Neutrophil (primary cell): ENCODE results near the gene CERKL.

ENCODE experiments used
- H3K27ac ChIP-seq: fragments of 200-600 bp; sonication (generic); 2 replicates; pipeline ENCODE4 v1.5.1; 2016; ENCODE audit warnings: mild to moderate bottlenecking, moderate library complexity
- H3K27me3 ChIP-seq: fragments of 200-600 bp; sonication (generic); 2 replicates; pipeline ENCODE4 v1.6.0; 2016; ENCODE audit warnings: mild to moderate bottlenecking
- H3K36me3 ChIP-seq: fragments of 200-600 bp; sonication (generic); 2 replicates; pipeline ENCODE4 v1.5.1; 2017
- H3K4me1 ChIP-seq, 2 experiments: fragments of 200-600 bp in 1 of 2; sonication (generic) in 1 of 2; 1 replicate in 1 of 2; 2 replicates in 1 of 2; pipeline versions ENCODE4 v1.5.1 to v1.6.1; 2013 to 2016; ENCODE audit warnings: low read depth in 1 of 2, low read length in 1 of 2, mild to moderate bottlenecking in 1 of 2, moderate library complexity in 1 of 2; ENCODE audit not compliant: control insufficient read depth in 1 of 2, insufficient read depth in 1 of 2
- H3K4me3 ChIP-seq, 2 experiments: fragments of 200-600 bp in 1 of 2; sonication (generic) in 1 of 2; 1 replicate in 1 of 2; 2 replicates in 1 of 2; pipeline ENCODE4 v1.5.1; 2013 to 2016; ENCODE audit warnings: low read depth in 1 of 2, low read length in 1 of 2, mild to moderate bottlenecking in 1 of 2, moderate library complexity in 1 of 2
- H3K9me3 ChIP-seq: fragments of 200-600 bp; sonication (generic); 2 replicates; pipeline ENCODE4 v1.5.1; 2016
- CTCF ChIP-seq: fragments of 200-600 bp; sonication (generic); IDR thresholded peaks from 2 replicates; pipeline ENCODE4 v1.5.1; 2016; ENCODE audit warnings: antibody characterized with exemption

The CERKL gene

DNA sequence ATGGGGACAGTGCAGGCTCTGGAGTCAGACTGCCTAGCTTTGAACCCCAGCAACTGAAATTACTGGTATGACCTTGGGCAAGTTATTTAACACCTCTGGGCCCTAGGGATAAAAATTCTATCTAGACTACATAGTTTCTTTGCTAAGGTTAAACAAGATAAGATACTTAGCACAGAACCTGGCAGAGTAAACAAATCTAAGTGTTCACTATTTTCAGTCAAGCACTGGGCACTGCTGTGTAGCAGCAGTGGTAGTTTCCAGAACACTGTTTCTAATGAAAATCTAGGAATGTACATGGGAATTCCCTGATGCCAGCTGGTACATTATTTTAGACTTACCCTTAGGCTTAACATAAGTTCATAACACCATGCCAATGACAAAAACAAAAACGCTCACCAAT, 17.2 kb downstream of the CERKL start:
- H3K9me3 ChIP-seq: no peaks in the 10 kb centered on the region
- no peak overlapping the region for H3K27ac ChIP-seq
- peaks cover 21 to 32% of the 10 kb centered on the region in 2 experiments for H3K4me1 ChIP-seq
- H3K36me3 ChIP-seq: no peaks in the 10 kb centered on the region
- no peak for TF ChIP-seq CTCF
- H3K27me3 ChIP-seq: no peaks in the 10 kb centered on the region
- H3K4me3 ChIP-seq: no peak overlapping the region

GRCh38 chr2:181632733-181633401, 24.0 kb downstream of the CERKL start:
- no peak overlapping the region for H3K27ac ChIP-seq
- TF ChIP-seq CTCF: no peak
- H3K27me3 ChIP-seq: peaks cover 13% of the 10 kb centered on the region
- no peaks in the 10 kb centered on the region for H3K36me3 ChIP-seq
- peaks cover 17 to 43% of the 10 kb centered on the region in 2 experiments for H3K4me1 ChIP-seq
- no peaks in the 10 kb centered on the region for H3K9me3 ChIP-seq
- H3K4me3 ChIP-seq: no peak overlapping the region

DNA sequence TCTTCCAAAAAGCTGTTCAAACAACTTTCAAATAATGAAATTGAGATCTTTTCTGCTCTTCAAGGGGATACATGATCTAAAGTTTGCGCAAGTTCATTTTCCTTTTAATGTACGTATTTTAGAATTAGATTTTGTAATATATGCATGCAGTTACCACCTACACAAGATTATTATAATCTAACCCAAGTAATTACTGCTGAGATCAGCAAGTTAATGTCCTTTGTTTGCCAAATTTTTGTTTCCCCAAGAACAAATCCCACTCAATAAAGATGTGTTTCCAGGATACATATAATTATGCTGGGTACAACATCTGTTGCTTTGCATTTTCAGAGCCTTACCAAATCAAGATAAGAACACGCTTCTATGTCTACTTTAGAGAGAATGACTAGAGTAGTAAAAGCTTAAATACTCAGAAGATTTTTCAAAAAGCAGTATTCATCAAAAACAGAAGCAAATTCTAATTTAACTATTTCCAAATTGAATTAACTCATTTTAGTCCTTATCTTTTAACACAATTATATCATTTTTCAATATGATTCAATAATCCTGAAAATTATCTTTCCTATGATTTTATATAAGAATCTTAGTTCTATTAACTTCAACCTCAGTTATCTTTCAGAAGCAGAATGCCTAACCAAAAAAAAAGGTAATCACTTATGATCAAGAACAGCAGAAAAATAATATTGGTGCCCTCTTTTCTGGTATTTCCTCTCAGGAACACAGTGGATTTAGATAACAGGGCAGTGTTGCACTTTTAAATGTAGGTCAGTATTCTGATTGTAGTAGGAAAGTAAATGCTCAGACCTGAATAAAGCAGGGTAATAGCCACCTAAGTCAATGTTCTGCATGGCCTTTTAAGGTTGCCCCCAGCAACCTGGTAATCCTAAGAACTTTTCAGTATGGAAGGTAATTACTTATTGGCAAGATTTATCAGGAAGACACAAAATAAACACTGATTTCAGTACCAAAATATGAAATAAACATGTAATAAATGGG, 28.0 kb downstream of the CERKL start:
- Histone ChIP-seq H3K4me1 (peaks cover 0 to 8% of the 10 kb centered on the region in 2 experiments), H3K4me3 (no peak overlapping the region), H3K36me3 (no peaks in the 10 kb centered on the region), H3K9me3 (no peaks in the 10 kb centered on the region), H3K27ac (no peak overlapping the region), H3K27me3 (peaks cover 31% of the 10 kb centered on the region)
- no peak for TF ChIP-seq CTCF

GRCh38 chr2:181627545-181627944, 29.4 kb downstream of the CERKL start:
- peaks cover 31% of the 10 kb centered on the region for H3K27me3 ChIP-seq
- no peak overlapping the region for H3K27ac ChIP-seq
- H3K4me3 ChIP-seq: no peak overlapping the region
- no peaks in the 10 kb centered on the region for H3K9me3 ChIP-seq
- H3K36me3 ChIP-seq: no peaks in the 10 kb centered on the region
- no peaks in the 10 kb centered on the region for H3K4me1 ChIP-seq
- TF ChIP-seq CTCF: no peak

GRCh38 chr2:181626671-181627070, 30.2 kb downstream of the CERKL start:
- Histone ChIP-seq H3K4me3 (no peak overlapping the region), H3K27ac (no peak overlapping the region), H3K9me3 (no peaks in the 10 kb centered on the region), H3K27me3 (peaks cover 31% of the 10 kb centered on the region), H3K4me1 (no peaks in the 10 kb centered on the region), H3K36me3 (no peaks in the 10 kb centered on the region)
- TF ChIP-seq CTCF: no peak
